GM19372 (cell line): Measurements from ENCODE around the gene TM4SF20.
A peak's percentile ranks its signal among the peaks of the same experiment; 100 is the strongest.

ENCODE experiments used
- ATAC-seq: cut with Tn5 transposase; IDR thresholded peaks from one replicate; pipeline ENCODE4 v1.9.1; 2021; ENCODE audit warnings: mild to moderate bottlenecking, low read depth, moderate library complexity; ENCODE audit not compliant: unreplicated experiment

The TM4SF20 gene, protein sequence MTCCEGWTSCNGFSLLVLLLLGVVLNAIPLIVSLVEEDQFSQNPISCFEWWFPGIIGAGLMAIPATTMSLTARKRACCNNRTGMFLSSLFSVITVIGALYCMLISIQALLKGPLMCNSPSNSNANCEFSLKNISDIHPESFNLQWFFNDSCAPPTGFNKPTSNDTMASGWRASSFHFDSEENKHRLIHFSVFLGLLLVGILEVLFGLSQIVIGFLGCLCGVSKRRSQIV

DNA sequence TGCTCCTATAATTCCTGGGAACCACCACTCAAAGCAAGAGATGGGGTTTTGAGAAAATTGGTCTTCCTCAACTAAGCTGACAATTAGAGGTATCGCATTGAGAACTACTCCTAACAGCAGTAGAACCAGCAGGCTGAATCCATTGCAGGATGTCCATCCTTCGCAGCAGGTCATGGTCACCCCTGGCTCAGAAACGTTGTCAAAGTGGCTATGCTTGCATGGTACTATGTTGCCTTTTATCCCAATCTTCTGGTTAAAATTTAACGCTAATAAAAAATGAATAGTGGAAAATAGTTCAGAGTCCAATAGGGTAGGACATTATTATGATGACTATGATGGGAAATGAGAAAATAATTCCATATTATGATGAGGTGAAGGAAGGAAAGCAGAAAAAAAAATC is at the start of gene TM4SF20:
Gene TM4SF20, minus strand, starts transcription at position 212 of the 400 bp plus-strand sequence. Its CDS starts 38 bp downstream, at position 174.
- no peak for ATAC-seq

DNA sequence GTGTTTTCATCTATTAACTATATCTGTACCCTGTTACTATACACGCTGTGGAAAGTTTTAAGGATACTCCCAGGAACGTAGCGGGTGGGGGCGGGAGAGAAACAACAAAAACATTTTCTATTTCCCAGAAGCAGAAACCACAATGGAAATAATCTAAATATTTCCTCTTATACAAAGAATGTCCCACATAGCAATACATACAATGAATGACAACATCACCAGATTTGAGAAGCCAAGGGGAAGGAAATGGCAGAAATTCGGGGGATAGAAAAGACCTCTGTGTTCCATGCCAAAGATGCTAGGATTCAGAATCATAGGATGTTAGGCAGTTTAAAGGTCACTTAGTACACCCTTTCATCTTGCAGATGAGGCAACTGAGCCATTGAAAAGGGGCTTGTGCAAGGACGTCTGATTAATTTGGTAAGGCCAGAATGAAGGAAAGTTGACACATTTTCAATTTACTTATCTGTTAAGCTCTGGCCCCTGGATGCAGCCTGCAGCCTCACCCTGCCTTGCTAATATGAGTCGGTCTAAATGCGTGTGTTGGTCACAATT is 49.7 kb upstream of the TM4SF20 start:
- no peak for ATAC-seq

DNA sequence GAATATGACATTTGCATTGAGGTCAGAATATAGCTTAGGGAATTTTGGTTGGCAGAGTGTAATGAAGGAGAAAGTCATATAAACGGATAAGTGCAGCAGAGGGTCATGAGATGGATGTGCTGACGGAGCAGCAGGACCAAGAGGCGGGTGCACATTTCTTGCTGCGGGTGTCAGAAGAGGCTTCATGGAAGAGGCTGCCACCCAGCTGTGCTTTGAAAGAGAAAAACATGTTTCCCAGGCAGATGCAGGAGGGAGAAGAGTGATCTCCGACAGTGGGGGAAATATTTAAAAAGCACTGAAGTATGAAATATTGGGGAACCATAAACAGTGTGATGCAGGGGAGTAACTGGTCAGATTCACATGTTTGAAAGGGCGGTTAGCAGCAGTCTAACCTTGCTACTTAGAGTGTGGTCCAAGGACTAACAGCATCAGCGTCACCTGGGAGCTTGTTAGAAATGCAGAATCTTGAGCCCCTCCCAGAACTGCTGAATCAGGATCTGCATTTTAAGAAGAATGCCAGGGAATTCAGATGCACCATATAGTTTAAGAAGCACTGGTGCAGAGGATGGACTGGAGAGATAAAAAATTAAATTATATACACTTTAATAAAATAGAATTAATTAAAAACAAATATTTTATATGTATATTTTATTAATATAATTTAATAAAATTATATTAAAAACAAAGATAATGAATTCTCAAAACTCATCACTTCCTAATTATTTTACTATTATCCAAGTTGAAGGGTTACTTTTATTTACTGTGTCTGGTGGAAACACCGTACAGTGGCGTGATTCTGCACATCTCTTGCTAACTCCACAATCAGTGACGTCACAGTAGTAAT is 44.8 kb upstream of the TM4SF20 start:
- no peak for ATAC-seq

DNA sequence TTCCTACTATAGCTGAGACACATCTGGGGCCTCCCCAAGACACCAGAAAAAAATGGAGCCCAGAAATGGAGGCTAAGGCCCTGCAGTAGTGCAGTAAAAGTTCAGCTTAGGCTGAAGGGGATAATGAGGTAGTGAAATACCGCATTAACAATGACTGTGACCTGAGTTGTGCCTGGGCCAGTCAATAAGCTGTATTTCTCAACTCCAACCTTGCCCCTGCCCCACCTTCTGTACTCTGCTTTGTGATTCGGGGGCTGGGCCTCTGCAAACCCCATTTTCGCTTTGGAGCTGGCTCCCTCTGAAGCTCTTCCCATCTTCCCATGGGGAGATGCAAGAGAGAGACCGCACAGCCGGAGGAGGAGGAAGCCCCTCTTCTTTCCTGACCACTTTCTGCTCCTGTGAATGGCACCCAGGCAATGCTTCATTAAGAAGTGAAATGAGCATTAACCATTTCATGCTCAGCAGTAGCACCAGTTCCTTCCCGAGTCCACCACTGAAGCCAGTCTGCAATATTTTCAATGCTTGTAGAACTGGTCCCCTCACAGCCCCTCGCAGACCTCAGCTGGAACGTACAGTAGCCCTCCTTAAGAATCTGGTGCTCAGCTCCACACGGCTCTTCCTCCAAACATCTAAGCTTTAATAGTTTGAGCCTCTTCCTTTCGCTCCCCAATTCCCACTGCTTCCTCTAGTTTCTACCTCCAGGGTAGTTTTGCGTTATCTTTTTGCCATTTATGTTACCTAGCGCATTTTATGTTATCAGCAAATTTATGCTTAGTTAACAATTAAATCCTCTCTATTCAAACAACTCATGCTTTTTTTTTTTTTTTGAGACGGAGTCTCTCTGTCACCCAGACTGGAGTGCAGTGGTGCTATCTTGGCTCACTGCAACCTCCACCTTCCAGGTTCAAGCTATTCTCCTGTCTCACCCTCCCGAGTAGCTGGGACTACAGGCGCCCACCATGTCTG is 41.3 kb upstream of the TM4SF20 start:
- ATAC-seq, result no peak

DNA sequence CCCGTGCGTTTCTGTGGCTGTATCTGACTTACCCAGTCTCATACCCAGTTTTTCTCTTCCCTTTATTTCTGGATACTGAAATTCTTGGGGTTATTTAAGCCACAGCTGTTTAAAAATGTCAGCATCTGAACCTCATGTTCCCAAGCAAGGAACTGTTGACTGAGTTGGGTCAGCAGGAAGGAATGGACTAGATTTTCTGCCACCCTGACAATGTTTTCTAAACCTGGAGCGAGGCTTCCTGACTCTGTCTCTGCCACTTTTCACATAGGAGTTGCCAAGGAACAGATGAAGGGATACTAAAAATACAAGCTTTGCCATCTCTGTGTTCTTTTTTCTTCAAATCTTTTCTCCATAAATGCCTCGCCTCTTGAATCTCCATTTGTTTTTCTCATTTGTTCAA is 37.6 kb upstream of the TM4SF20 start:
- ATAC-seq, result no peak

DNA sequence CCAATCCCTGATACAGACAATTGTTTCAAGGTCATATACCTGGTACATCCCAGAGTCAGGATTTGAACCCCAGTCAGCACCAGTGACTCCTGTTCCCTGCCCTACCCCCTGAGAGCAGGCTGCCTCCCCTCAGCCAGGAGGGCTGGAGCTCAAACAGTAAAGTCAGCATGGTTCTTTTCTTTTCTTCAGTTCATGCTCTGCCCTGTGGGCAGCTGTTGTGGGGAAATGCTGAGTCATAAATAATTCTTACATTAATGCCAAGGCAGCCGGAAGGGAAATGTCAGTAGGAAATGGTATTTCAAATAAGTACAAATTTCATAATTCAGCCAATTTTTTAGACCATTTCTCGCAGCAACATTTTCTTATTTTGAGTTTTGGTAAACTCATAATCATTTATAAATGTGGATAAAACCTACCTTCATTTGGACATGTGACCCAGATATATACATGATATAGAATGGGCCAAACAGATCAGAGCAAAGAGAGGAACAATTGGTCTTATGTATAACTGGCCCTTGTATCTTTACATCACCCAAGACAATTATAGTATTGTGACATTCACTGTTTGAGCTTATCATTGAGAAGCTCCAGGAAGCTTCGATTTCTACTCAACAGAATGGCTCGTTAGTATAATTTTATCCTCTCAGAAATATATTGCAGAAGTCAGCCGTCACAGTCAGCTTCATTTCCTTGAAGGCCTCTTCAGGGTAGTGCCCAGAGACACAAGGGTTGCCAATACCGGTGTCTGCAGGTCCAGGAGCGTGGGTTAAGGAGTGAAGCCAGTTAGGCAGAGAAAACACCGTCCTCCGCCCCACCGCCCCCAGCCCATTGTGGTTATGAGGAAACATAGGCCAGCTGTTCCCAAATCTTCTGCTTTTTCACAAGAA is 36.7 kb upstream of the TM4SF20 start:
- no peak for ATAC-seq

DNA sequence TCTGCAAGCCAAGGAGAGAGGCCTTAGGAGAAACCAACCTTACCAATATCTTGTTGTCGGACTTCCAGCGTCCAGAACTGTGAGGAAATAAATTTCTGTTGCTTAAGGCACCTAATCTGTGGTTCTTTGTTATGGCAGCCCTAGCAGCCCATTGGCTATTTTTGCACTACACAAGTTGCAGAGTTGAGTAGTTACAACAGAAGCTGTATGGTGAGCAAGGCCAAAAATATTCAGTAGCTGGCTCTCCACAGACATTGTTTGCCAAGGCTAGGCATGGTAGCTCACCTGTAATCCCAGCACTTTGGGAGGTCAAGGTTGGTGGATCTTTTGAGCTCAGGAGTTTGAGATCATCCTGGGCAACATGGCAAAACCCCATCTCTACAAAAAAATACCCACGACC is 35.7 kb upstream of the TM4SF20 start:
- ATAC-seq, result no peak

DNA sequence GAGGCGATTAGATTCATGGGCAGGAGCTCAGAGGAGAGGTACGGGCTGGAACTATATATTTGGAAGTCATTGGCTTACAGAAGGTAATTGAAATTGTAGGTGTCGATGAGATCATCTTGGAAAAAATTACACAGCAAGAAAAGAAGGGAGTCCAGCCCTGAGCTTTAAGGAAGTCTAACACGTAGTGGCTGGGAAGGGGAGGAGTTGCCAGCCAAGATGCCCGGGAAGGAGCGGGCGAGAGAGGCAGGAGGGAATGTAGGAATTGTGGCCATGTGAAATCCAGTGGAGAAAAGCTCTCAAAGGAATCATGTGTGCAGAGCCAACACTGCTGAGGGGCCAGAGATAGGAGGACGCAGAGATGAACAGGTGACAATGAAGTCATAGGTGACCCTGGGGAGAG is 34.3 kb upstream of the TM4SF20 start:
- no peak for ATAC-seq

DNA sequence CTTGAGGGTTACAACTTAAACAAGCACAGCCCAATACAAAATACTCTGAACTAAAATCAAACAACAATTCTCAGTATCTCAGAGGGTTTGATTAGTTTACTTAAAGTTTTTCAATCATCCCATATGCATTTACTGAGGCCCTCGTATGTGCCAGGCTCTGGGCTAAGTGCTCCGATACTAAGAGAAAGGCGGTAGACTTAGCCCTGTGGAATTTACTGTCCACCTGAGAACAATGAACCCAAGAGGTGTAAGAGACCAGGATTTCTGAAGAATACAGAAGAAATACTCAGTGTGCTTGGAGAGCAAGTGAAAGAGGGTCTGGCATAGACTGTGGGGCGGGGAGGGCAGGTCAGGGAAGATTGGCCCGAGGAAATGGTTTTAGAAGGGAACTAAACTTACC is 33.8 kb upstream of the TM4SF20 start:
- no peak for ATAC-seq

DNA sequence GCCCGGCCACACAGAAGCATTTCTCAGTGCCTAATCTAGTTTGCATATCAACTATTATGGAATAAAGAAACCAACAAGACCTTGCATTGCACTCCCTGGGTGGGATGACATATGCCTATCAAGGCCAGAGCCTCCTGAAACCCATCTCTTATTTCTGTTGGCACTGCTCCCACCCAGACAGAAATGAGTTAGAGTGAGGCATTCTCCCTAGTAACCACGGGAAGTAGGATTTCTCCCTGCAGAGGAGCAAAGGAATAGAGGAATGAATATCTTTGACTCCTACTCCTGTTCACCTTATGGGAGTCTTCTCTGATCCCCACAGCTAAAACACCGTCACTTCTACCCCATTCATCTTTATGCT is 32.9 kb upstream of the TM4SF20 start:
- no peak for ATAC-seq

DNA sequence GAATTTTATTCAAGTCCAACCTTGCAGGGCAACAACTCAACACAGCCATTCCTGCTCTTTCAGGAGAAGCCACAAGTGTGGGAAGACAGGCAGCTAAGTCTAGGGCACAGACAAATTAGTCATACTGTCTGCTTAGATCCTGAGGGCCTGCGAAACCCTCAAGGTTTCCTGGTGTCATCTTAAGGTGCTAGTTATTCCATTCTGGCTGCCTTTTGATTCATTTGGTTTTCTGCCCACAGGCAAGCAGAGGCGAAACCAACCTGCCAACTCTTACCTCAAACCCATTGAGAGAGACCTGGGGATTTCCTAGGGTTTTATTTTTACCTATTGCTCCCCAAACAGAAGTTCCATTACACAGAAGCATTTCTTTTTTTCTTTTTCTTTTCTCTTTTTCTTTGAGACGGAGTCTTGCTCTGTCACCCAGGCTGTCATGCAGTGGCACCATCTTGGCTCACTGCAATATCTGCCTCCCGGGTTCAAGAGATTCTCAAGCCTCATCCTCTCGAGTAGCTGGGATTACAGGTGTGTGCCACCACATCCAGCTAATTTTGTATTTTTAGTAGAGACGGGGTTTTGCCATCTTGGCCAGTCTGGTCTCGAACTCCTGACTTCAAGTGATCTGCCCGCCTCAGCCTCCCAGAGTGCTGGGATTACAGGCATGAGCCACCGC is 32.3 kb upstream of the TM4SF20 start:
- peak; percentile 67 for ATAC-seq

DNA sequence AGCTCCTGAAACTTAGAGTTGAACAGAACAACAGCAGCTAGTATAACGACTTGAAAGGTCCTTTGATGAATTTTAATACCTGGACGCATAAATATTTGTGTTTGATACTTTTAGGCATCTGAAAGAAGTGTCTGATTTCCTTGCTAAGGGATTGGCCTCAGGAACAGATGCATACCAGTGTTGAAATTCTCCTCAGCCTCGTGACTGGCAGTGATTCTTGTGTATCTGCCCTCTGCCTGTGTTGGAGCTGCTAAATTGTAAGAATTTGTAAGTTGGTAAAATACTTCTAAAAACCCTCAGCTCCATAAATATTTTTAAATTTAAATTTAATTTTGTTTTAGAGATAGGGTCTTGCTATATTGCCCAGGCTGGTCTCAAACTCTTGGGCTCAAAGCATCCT is 31.1 kb upstream of the TM4SF20 start:
- ATAC-seq, result no peak

DNA sequence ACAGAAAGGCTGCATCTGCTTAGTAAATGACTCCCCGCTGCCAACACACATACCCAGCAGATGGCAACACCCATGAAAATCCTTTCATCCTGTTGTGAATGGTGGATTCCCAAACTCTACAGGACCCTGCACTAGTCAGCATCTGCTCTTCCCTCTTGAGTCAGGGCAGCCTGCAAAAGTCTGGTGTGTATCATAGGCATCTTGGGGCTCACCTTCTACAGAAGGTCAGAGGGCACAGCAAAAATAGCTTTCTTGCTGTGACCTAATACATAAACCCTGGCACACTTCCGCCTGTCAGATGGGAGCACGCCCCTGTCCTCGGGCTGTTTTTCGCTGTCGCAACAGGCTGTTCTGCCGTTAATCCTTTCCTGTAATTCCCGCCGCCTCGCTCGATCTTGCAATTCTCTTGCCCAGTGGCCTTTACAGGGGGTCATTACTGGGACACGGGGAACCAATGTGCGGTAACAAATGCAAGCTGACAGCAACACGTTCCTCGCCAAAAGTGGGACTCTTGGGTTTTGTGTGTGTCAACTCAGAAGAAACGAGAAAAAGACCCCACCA is 28.6 kb upstream of the TM4SF20 start:
- no peak for ATAC-seq

DNA sequence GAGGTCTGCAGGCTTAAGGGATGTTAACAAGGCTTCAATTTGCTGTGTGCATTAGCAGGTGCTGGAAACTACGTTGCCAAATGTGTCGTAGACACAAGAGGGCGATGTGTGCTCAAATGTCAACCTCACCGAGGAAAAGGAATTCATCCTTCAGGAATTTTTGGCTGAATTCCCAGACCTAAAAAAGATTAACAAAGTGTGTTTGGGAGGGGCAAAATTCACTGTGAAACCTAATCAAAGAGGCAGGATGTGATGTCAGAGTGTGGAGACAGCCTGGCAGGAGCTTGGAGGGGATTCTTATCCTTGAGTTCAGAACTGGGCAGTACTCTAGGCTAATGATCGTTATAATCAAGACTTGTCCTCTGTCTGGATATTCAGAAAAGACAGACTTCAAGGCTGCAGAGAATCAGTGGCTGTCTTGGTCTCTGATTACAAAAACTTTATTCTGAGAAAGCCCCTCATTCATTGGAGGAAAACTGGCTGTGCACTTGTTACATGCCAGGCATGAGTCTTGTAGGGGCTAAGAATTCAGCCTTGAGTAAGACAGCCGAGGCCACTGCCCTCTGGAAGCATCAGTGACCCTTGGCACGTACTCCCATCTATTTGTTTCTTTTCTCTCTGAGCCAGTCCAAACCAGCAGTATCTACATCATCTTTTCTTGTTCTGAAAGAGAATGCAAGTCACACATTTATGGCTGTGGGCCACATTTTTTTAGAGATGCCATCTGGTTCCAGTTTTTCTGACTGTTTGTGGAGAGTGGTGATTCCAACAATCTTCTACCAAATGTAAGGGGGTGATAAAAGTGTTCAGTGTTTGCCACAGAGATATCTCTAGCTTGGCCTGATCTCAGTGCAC is 27.3 kb upstream of the TM4SF20 start:
- ATAC-seq, result no peak

DNA sequence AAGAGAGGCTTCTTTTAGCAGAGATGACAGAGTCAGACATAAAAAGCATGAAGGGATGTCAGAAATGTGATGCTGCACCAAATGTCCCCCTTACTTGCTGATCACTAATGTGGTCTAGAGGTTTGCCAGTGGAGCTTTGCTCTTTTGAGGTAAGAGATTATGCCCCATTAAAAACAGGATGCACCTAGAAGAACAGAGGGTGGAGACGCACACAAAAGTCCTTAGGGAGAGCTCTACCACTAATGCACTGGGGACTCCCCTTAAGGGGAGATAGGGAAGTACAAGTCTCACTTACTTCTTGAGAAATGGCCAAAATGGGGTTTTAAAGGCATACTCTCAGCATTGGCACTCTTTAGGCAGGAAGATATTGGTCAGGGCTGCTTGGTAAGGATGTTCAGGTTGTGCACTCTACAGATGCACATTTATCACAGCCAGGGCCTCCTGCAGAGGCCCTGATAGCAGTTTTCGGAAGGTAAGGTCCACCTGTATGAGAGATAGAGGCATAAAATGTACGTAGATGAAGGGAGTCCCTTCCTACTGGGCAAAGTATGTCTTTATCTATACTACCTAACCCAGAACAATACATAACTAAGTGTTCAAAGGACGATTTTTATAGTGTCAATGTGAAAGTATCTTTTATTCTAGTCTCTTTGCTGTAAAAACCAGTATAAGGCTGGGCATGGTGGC is 25.6 kb upstream of the TM4SF20 start:
- no peak for ATAC-seq

DNA sequence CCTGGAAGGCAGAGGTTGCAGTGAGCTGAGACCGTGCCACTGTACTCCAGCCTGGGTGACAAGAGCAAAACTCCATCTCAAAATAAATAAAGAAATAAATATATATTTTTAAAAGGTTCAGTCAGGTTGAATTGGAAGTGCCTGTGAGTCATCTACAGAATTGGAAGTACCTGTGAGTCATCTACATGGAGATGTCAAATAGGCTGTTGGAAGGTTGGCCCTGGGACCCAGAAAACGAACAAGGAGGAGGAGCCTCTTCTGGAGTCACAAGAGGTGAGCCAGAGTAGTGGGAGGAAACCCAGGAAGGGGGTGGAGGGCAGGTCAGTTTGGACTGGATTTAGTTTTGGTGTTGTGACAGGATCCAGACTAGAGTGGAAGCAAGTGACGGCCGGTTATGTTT is 23.9 kb upstream of the TM4SF20 start:
- no peak for ATAC-seq

DNA sequence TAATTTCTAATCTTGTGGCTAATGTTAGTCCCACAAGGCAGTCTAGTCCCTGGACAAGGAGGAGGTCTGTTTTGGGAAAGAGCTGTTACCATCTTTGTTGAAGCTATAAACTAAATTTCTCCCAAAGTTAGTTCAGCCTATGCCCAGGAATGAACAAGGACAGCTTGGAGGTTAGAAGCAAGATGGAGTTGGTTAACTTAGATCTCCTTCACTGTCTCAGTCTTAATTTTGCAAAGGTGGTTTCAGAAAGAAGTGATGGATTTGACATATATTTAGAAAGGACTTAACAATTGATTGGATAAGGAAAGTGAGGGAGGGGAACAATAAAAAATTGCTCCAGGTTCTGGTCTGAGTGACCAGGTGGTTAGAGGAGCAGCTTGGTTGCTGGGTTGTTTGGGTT is 23.2 kb upstream of the TM4SF20 start:
- no peak for ATAC-seq
